Muscle layer of duodenum (tissue), 2 donors: ENCODE data around the gene FBXW12.
"Not testable (repeated sequence)": the region's sequence is repeated elsewhere in the genome, so short reads cannot be mapped to it uniquely, and the experiment has no call there.

ENCODE experiments used
- H3K27ac ChIP-seq: one replicate; pipeline ENCODE4 v1.7.0; 2013; ENCODE audit warnings: mild to moderate bottlenecking, low read length
- H3K27me3 ChIP-seq: one replicate; pipeline ENCODE4 v1.7.0; 2013; ENCODE audit warnings: low read depth, mild to moderate bottlenecking, control low read depth, low read length
- H3K36me3 ChIP-seq, 2 donors: one replicate each; pipeline ENCODE4 v1.7.0; 2013; ENCODE audit warnings: low read length in 2 of 2, control low read depth in 1 of 2, mild to moderate bottlenecking in 1 of 2; ENCODE audit not compliant: insufficient read depth in 2 of 2, control insufficient read depth in 1 of 2
- H3K4me1 ChIP-seq, 2 donors: one replicate each; pipeline ENCODE4 v1.7.0; 2013; ENCODE audit warnings: low read length in 2 of 2, mild to moderate bottlenecking in 2 of 2, control low read depth in 1 of 2, moderate library complexity in 1 of 2; ENCODE audit not compliant: insufficient read depth in 2 of 2, control insufficient read depth in 1 of 2
- H3K4me3 ChIP-seq, 2 donors: one replicate each; pipeline ENCODE4 v1.7.0; 2013; ENCODE audit warnings: low read length in 2 of 2, low read depth in 1 of 2, mild to moderate bottlenecking in 1 of 2
- H3K9me3 ChIP-seq, 2 donors: one replicate each; pipeline ENCODE4 v1.7.0; 2013; ENCODE audit warnings: low read length in 2 of 2, control low read depth in 1 of 2, mild to moderate bottlenecking in 1 of 2; ENCODE audit not compliant: control insufficient read depth in 1 of 2
- donor health status: healthy.

FBXW12 gene, protein sequence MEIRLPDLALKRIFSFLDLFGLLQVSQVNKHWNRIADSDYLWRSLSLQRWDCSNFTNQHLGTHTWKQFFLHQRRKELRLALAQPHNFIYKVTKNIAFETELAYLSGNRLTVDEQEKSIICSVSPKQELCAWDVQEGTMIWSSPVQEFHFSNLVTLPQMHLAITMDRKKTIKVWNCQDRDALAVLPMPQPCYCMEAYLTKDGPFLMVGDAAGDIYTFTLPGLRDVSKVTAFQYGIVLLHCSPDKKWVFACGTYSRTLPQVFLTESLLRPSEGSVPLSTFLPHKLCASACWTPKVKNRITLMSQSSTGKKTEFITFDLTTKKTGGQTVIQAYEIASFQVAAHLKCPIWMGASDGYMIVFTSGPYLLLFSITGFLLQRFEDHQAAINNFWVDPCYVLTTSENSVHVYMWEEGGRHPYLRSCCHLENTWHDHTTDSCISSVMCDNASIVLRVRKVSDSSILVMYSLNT

DNA sequence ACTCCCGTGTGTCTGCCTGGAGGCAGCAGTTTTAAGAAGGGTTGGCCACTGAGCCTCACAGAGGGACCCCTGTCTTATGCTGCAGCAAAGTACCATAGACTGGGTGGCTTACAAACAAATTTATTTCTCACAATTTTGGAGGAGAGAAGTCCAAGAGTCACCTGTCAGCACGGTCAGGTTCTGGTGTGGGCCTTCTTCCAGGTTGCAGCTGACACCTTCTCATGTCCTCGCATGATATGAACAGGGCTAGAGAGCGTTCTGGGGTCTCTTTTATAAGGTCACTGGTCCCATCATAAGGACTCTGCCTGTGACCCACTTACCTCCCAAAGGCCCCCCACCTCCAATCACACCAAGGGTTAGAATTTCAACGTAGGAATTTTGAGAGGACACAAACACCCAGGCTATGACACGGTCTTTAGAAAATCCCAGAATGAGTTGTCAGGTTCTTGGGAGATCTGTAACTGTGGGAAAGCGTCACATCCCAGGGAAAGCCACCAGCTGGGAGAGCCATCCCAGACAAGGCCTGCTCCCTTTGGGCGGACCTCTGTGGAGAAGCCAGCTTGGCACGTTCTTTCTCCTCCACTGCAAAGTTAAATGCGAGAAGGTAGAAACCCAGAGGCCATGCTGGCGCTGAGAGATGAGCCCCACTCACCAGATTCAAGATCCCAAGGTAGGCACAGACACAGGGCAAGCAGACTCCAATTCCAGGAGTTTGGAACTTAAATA, at the start of gene FBXW12:
Gene FBXW12, plus strand, starts transcription at position 569 of the 726 bp plus-strand sequence. CDS start 549 bp downstream, outside the sequence.
- H3K4me1 ChIP-seq = no peaks in the 10 kb centered on the region
- H3K9me3 ChIP-seq = no peaks in the 10 kb centered on the region
- no peak within 1 kb of the TSS for H3K4me3 ChIP-seq
- no peak within 1 kb of the TSS for H3K27ac ChIP-seq
- no peaks in the 10 kb centered on the region for H3K27me3 ChIP-seq
- no peaks in the 10 kb centered on the region for H3K36me3 ChIP-seq

GRCh38 chr3:48331706-48332435, 40.1 kb upstream of the FBXW12 start:
- not testable (repeated sequence) for H3K36me3 ChIP-seq, H3K27me3 ChIP-seq, H3K4me3 ChIP-seq, H3K4me1 ChIP-seq, H3K27ac ChIP-seq, H3K9me3 ChIP-seq

- H3K27ac ChIP-seq, H3K27me3 ChIP-seq, H3K4me1 ChIP-seq, H3K4me3 ChIP-seq, H3K36me3 ChIP-seq, H3K9me3 ChIP-seq: not testable (repeated sequence)
Measured at GRCh38 chr3:48333346-48334245, 38.4 kb upstream of the FBXW12 start, which contains the start of gene SPINK8. TSS of gene SPINK8 (minus strand) at chr3:48333661. CDS start at chr3:48328341, 5,320 bp downstream.

GRCh38 chr3:48334605-48335004, 37.4 kb upstream of the FBXW12 start:
- Histone ChIP-seq H3K27ac (no peak overlapping the region), H3K4me3 (no peak overlapping the region), H3K36me3 (no peaks in the 10 kb centered on the region), H3K4me1 (no peaks in the 10 kb centered on the region), H3K27me3 (no peaks in the 10 kb centered on the region), H3K9me3 (no peaks in the 10 kb centered on the region)

DNA sequence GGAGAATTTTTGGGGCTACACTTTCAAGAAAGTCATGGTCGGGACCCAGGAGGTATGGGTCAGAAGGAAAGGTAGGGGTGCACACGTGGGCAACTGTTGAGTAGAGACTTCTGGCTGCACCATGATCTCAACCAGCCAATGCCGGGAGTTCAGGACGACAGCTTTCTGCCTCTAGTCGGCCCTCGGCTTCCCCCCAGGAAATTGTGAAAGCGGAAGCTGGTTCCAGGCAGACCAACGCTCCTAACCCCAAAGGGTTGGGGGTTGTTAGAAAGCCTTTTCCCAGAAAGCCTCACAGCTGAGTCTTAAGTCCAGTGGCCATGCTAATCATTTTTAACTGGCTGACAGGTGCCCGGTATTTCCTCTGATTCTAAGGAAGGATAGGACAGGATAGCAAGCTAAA, 36.7 kb upstream of the FBXW12 start:
- H3K4me3 ChIP-seq = not testable (repeated sequence)

DNA sequence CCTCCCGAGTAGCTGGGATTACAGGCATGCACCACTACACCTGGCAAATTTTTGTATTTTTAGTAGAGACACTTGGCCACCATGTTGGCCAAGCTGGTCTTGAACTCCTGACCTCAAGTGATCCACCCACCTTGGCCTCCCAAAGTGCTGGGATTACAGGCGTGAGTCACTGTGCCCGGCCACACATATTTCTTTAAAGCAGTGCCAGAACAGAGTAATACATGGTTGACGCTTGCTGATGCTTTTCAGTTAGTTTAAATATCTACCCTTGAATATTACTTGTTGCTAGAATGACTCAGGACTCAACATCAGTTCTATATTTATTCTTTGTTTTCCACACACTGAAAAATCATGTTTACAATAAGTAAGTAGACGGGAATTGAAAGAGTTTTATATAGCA, 34.5 kb upstream of the FBXW12 start:
- H3K27me3 ChIP-seq, H3K9me3 ChIP-seq, H3K36me3 ChIP-seq, H3K4me1 ChIP-seq, H3K27ac ChIP-seq, H3K4me3 ChIP-seq: not testable (repeated sequence)

More for the DNA sequence above, 36.7 kb upstream of the FBXW12 start:
- not testable (repeated sequence) for H3K27ac ChIP-seq, H3K27me3 ChIP-seq, H3K36me3 ChIP-seq, H3K9me3 ChIP-seq, H3K4me1 ChIP-seq

GRCh38 chr3:48338635-48339034, 33.4 kb upstream of the FBXW12 start:
- H3K4me3 ChIP-seq = no peak overlapping the region
- H3K9me3 ChIP-seq = no peaks in the 10 kb centered on the region
- no peaks in the 10 kb centered on the region for H3K27me3 ChIP-seq
- no peaks in the 10 kb centered on the region for H3K36me3 ChIP-seq
- H3K4me1 ChIP-seq = no peaks in the 10 kb centered on the region
- H3K27ac ChIP-seq = no peak overlapping the region

- Histone ChIP-seq H3K36me3 (no peaks in the 10 kb centered on the region), H3K4me3 (no peak overlapping the region), H3K9me3 (no peaks in the 10 kb centered on the region), H3K27me3 (no peaks in the 10 kb centered on the region), H3K4me1 (no peaks in the 10 kb centered on the region), H3K27ac (no peak overlapping the region)
Measured at GRCh38 chr3:48343432-48343831, 28.6 kb upstream of the FBXW12 start.

DNA sequence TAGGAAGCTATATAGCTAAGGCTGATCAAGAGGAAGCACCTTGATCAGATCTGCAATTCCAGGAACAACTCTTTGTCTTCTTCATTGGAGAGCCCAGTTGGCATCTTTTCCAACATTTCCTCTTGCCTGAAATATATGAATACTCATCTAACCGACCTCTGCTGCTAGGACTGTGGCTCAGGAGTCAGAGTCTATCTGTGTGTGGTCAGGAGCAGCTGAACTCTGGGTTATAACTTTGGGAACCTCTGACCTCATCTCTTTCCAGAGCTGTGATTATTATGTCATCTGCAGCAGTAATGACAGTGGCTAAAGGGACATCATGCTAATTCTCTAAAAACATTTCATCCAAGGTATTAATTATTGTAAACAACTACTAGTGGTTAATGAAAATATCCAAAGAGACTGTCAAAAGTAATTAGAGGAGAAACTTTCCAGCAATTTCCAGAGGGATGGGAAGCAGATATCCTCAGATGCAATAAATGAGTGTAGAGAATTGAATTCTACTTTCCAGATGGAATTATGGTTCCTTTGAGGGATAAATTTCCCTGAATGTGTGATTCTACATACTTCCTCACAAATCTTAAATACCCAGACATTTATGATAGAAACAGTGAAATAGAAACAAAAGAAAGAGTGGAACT, 27.0 kb upstream of the FBXW12 start:
- Histone ChIP-seq H3K4me1 (no peaks in the 10 kb centered on the region), H3K9me3 (no peaks in the 10 kb centered on the region), H3K27ac (no peak overlapping the region), H3K27me3 (no peaks in the 10 kb centered on the region), H3K36me3 (no peaks in the 10 kb centered on the region), H3K4me3 (no peak overlapping the region)

DNA sequence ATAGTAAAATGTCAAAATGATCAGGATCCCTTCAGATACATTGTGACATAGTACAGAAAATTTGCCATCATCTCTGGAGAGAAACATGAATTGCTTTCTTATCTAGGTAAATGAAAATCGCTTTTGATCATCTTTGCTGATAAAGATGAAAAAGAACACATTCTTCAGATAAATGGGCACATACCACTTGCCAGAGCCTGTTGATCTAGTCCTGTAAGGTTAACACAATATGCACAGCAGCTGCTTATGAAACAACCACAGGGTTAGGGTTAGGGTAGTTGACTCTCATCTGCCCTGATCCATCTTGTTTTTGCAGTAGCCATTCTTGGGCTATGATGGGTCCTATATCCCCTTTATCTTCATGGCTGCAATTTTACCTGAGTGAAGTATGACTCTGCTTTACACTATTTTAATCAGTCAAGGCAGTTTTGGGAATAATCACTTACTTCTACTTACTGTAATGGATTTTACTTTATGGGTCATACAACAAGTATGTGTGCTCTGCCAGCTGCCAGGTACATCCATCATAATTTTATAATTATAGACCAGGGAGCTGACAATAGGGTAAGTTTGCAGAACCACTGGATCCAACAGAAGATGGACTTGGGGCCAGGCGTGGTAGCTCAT, 26.0 kb upstream of the FBXW12 start:
- Histone ChIP-seq H3K27me3 (no peaks in the 10 kb centered on the region), H3K27ac (no peak overlapping the region), H3K4me3 (no peak overlapping the region), H3K9me3 (no peaks in the 10 kb centered on the region), H3K36me3 (no peaks in the 10 kb centered on the region), H3K4me1 (no peaks in the 10 kb centered on the region)
